HepG2 (cell line): ENCODE measurements around the gene SLU7. TPM values are rescaled to one million over a fixed set of nuclear protein-coding genes. Genes with fewer than 3 reads are reported as not detected.

Experiments
- CENPX ChIP-seq: sonication (generic); formaldehyde crosslinking; IDR thresholded peaks from 2 replicates; pipeline ENCODE4 v1.9.0; 2021; ENCODE audit warnings: mild to moderate bottlenecking, missing genetic modification reagents, moderate library complexity
- MIXL1 ChIP-seq: IDR thresholded peaks from 2 replicates; pipeline ENCODE4 v1.6.1; 2016
- ZNF24 ChIP-seq: fragments of 450-650 bp; IDR thresholded peaks from 2 replicates; pipeline ENCODE4 v1.6.1; 2017; ENCODE audit warnings: antibody characterized with exemption, mild to moderate bottlenecking
- polyA plus RNA-seq, 8 experiments: library from polyadenylated mRNA; depleted of rRNA in 3 of 8; stranded (reverse) in 7 of 8; unstranded in 1 of 8; fragments of >200 nt; fragmentation: Illumina TruSeq in 4 of 8; extraction: Trizol in 4 of 8; gene quantifications; 2 replicates each; pipeline versions ENCODE4 v1.2.1 to v1.2.3, GENCODE V29; 2011 to 2016; ENCODE audit warnings: low read depth in 4 of 8, missing spikeins in 1 of 8, mixed read lengths in 1 of 8; ENCODE audit not compliant: insufficient read depth in 1 of 8
- total RNA-seq, 5 experiments: library from RNA; depleted of rRNA; stranded (reverse); fragments of >200 nt; fragmentation: Illumina TruSeq; extraction: Trizol; gene quantifications; 2 replicates each; pipeline ENCODE4 v1.2.3, GENCODE V29; 2016; ENCODE audit warnings: low read depth in 1 of 5
- TF ChIP-seq, protein P1 (sequence below), 2 experiments: fragments of 450-650 bp in 1 of 2; sonication (generic) in 1 of 2; formaldehyde crosslinking in 1 of 2; IDR thresholded peaks; 2 replicates each; pipeline versions ENCODE4 v1.6.1 to v1.8.0; 2016 to 2022; ENCODE audit warnings: antibody characterized with exemption in 1 of 2, mild to moderate bottlenecking in 1 of 2, missing genetic modification reagents in 1 of 2

The SLU7 gene
- total and polyA plus RNA-seq, 2 of the 13 experiments (the other 11 are each of a cell fraction or from before 2014, with no cell fraction given): 24.0 to 39.2 TPM

DNA sequence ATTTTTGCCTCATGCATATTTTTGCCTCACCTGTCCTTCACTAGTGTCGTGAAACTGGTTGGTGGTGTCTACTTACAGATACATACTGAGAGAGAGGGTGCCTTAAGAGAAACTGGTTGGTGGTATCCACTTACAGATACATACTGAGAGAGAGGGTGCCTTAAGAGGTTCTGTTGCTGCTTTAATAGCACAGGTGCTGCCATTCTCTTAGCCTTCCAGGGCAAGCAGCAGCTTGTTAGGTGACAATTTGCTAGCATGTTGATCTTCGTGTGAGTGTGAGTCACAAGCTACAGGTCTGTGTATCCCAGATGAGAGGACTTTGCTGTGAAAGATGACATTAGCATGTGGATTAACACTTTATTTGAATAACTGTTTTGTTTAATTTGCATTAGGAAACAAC lies 4.2 kb upstream of the SLU7 start (continued):
- TF ChIP-seq, protein P1, sequence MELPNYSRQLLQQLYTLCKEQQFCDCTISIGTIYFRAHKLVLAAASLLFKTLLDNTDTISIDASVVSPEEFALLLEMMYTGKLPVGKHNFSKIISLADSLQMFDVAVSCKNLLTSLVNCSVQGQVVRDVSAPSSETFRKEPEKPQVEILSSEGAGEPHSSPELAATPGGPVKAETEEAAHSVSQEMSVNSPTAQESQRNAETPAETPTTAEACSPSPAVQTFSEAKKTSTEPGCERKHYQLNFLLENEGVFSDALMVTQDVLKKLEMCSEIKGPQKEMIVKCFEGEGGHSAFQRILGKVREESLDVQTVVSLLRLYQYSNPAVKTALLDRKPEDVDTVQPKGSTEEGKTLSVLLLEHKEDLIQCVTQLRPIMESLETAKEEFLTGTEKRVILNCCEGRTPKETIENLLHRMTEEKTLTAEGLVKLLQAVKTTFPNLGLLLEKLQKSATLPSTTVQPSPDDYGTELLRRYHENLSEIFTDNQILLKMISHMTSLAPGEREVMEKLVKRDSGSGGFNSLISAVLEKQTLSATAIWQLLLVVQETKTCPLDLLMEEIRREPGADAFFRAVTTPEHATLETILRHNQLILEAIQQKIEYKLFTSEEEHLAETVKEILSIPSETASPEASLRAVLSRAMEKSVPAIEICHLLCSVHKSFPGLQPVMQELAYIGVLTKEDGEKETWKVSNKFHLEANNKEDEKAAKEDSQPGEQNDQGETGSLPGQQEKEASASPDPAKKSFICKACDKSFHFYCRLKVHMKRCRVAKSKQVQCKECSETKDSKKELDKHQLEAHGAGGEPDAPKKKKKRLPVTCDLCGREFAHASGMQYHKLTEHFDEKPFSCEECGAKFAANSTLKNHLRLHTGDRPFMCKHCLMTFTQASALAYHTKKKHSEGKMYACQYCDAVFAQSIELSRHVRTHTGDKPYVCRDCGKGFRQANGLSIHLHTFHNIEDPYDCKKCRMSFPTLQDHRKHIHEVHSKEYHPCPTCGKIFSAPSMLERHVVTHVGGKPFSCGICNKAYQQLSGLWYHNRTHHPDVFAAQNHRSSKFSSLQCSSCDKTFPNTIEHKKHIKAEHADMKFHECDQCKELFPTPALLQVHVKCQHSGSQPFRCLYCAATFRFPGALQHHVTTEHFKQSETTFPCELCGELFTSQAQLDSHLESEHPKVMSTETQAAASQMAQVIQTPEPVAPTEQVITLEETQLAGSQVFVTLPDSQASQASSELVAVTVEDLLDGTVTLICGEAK (IDR thresholded peaks at IDR 0.05): no peak
- TF ChIP-seq, protein P1 (CRISPR knock-in tag; IDR thresholded peaks at IDR 0.05): no peak
- no peak for TF ChIP-seq MIXL1 (CRISPR knock-in tag)
- no peak for TF ChIP-seq ZNF24
- no peak for TF ChIP-seq CENPX (CRISPR knock-in tag)
